Mammary epithelial cell (primary cell): Measurements from ENCODE around the gene PRRC2B.

Experiments used
- EZH2 ChIP-seq: IDR thresholded peaks from 2 replicates; pipeline ENCODE4 v1.6.1; 2012; ENCODE audit warnings: low read length, inconsistent platforms, borderline replicate concordance
- TF ChIP-seq, protein P1 (sequence below), 2 donors: IDR thresholded peaks in 1 of 2; conservative IDR thresholded peaks in 1 of 2; 2 replicates each; pipeline ENCODE4 v1.5.1; 2011 to 2012; ENCODE audit warnings: inconsistent platforms in 2 of 2, low read length in 2 of 2, mild to moderate bottlenecking in 2 of 2, control low read depth in 1 of 2, low read depth in 1 of 2; ENCODE audit not compliant: insufficient read depth in 1 of 2; ENCODE audit errors: extremely low read depth in 1 of 2

DNA sequence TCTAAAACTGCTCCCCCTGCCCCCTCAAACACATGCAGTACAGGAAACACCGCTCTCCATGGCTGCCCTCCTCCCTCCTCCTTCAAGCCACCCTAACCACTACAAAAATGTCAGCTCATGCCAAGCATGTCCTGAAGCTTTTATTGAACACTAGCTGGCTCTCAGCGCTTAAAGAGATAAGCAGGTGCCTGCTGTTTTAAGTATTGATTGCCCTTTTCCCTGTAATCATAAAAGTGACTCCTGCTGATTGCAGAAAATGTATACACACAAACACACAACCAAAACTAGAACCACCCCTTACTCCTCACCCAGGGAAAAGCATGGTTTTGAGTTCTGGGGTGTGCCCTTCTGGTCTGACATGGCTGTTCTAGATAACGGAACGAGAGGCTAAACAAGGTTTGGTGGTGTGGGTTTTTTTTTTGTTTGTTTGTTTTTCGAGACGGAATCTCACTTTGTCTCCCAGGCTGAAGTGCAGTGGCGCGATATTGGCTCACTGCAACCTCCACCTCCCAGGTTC, 140.9 kb downstream of the PRRC2B start:
- TF ChIP-seq, protein P1, sequence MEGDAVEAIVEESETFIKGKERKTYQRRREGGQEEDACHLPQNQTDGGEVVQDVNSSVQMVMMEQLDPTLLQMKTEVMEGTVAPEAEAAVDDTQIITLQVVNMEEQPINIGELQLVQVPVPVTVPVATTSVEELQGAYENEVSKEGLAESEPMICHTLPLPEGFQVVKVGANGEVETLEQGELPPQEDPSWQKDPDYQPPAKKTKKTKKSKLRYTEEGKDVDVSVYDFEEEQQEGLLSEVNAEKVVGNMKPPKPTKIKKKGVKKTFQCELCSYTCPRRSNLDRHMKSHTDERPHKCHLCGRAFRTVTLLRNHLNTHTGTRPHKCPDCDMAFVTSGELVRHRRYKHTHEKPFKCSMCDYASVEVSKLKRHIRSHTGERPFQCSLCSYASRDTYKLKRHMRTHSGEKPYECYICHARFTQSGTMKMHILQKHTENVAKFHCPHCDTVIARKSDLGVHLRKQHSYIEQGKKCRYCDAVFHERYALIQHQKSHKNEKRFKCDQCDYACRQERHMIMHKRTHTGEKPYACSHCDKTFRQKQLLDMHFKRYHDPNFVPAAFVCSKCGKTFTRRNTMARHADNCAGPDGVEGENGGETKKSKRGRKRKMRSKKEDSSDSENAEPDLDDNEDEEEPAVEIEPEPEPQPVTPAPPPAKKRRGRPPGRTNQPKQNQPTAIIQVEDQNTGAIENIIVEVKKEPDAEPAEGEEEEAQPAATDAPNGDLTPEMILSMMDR (conservative IDR thresholded peaks at IDR 0.05 in 1 of 2, IDR thresholded peaks at IDR 0.05 in 1 of 2; ENCODE audit: extremely low read depth in 1 of 2, insufficient read depth in 1 of 2, low read depth in 1 of 2, low read length in 2 of 2): no peak
- TF ChIP-seq EZH2: no peak
